RWPE2 (cell line): ENCODE measurements around the gene SHROOM3.

Experiments
- ATAC-seq: fragments of 200-7000 bp; cut with Tn5 transposase; 3 replicates; pipeline ENCODE4 v1.9.1; 2021; ENCODE audit warnings: low read depth
- DNase-seq: peaks from one replicate; pipeline ENCODE4 v3.0.0-alpha.2; 2020; ENCODE audit warnings: low spot score
- H3K27ac ChIP-seq: fragments of 450-650 bp; 2 replicates; pipeline ENCODE4 v1.5.1; 2017; ENCODE audit warnings: mild to moderate bottlenecking; ENCODE audit not compliant: poor library complexity, severe bottlenecking
- H3K27me3 ChIP-seq: fragments of 250-450 bp; sonication (Bioruptor Pico); 2 replicates; pipeline ENCODE4 v1.5.1; 2021; ENCODE audit warnings: mild to moderate bottlenecking, moderate library complexity; ENCODE audit not compliant: insufficient read depth, poor library complexity, severe bottlenecking
- H3K36me3 ChIP-seq: fragments of 250-450 bp; sonication (Bioruptor Pico); 2 replicates; pipeline ENCODE4 v1.5.1; 2020; ENCODE audit warnings: low read depth, mild to moderate bottlenecking, moderate library complexity
- H3K4me1 ChIP-seq: fragments of 250-450 bp; sonication (Bioruptor Pico); 2 replicates; pipeline ENCODE4 v1.5.1; 2021; ENCODE audit warnings: mild to moderate bottlenecking, moderate library complexity; ENCODE audit not compliant: insufficient read depth, poor library complexity, severe bottlenecking
- H3K4me3 ChIP-seq: fragments of 250-450 bp; sonication (Bioruptor Pico); 2 replicates; pipeline ENCODE4 v1.5.1; 2021; ENCODE audit warnings: mild to moderate bottlenecking, moderate library complexity; ENCODE audit not compliant: severe bottlenecking
- H3K9me3 ChIP-seq: fragments of 250-450 bp; sonication (Bioruptor Pico); 2 replicates; pipeline ENCODE4 v1.5.1; 2021; ENCODE audit warnings: mild to moderate bottlenecking, moderate library complexity; ENCODE audit not compliant: severe bottlenecking
- TF ChIP-seq, protein P1 (sequence below): fragments of 450-650 bp; IDR thresholded peaks from one replicate; pipeline ENCODE4 v1.5.1; 2017; ENCODE audit warnings: mild to moderate bottlenecking, moderate library complexity; ENCODE audit not compliant: poor library complexity, severe bottlenecking

The SHROOM3 gene

DNA sequence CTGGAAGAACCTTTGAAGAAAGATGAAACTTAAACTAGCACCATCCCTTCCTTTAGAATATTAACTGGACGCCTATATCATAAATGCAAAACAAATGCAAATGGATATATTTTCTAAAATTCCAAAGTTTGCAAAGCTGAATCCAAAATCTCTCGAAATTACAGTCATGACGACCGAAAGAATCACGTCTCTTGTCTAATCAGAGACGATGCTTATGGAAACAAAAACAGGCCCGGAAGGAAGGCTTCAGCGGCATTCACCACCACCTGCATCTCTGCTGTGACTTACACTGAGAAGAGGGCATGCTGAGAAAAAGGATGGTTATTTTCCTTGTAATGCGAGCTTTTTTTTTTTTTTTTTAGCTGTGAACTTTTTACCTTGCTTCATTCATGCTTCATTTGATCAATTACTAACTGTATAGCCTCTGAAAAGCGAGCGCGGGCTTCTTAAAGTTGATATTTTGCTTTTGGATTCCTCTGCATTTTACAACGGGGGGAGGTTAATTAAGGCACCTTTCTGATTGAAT is 253.7 kb downstream of the SHROOM3 start:
- DNase-seq = no peak
- TF ChIP-seq, protein P1, sequence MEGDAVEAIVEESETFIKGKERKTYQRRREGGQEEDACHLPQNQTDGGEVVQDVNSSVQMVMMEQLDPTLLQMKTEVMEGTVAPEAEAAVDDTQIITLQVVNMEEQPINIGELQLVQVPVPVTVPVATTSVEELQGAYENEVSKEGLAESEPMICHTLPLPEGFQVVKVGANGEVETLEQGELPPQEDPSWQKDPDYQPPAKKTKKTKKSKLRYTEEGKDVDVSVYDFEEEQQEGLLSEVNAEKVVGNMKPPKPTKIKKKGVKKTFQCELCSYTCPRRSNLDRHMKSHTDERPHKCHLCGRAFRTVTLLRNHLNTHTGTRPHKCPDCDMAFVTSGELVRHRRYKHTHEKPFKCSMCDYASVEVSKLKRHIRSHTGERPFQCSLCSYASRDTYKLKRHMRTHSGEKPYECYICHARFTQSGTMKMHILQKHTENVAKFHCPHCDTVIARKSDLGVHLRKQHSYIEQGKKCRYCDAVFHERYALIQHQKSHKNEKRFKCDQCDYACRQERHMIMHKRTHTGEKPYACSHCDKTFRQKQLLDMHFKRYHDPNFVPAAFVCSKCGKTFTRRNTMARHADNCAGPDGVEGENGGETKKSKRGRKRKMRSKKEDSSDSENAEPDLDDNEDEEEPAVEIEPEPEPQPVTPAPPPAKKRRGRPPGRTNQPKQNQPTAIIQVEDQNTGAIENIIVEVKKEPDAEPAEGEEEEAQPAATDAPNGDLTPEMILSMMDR = no peak
- peaks cover 25% of the 10 kb centered on the region for H3K4me1 ChIP-seq
- H3K27ac ChIP-seq = peak overlapping the region; percentile 66
- H3K9me3 ChIP-seq = no peaks in the 10 kb centered on the region
- no peak; the same call in 2 of the 3 replicates for ATAC-seq
- H3K36me3 ChIP-seq = peaks cover 15% of the 10 kb centered on the region
- peak overlapping the region; percentile 61 for H3K4me3 ChIP-seq
- H3K27me3 ChIP-seq = no peaks in the 10 kb centered on the region

DNA sequence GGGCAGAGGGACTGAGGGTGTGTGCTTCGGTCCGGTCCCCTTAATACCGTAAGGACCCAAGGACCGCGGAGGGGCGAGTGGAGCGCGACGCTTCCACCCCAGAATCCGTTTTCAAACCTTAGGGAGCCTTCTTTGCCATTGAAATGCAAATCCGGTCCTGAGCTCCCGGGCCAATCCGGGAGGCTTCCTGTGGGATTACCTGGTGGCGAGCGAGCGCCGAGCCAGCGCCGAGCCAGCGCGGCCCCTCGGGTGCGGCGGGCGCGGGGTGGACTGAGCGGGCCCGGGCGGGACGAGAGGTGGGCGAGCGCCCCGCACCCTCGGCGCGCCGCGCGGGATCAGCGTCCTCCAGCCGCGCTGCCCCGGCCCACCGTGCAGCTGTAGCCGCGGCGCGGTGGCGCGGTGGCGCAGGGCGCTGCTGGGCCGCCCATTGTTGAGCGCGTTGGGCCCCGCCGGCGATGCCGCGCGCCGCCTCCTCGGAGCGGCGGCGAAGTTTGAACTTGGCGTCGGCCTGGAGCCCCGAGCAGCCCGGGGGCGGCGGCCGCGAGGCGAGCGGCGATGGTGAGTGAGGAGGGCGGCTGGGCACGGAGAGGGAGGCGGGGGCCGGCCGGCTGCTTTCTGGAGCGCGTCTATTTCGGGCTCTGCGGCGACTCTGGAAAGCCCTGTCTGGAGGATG is 254.3 kb downstream of the SHROOM3 start:
- Histone ChIP-seq H3K36me3 (peaks cover 15% of the 10 kb centered on the region), H3K9me3 (no peaks in the 10 kb centered on the region), H3K27me3 (no peaks in the 10 kb centered on the region), H3K4me1 (peaks cover 28% of the 10 kb centered on the region), H3K4me3 (peak overlapping the region; percentile 61), H3K27ac (peak overlapping the region; percentile 66)
- ATAC-seq (peak; percentile 72), DNase-seq (peak; percentile 55)
- TF ChIP-seq, protein P1 = no peak

DNA sequence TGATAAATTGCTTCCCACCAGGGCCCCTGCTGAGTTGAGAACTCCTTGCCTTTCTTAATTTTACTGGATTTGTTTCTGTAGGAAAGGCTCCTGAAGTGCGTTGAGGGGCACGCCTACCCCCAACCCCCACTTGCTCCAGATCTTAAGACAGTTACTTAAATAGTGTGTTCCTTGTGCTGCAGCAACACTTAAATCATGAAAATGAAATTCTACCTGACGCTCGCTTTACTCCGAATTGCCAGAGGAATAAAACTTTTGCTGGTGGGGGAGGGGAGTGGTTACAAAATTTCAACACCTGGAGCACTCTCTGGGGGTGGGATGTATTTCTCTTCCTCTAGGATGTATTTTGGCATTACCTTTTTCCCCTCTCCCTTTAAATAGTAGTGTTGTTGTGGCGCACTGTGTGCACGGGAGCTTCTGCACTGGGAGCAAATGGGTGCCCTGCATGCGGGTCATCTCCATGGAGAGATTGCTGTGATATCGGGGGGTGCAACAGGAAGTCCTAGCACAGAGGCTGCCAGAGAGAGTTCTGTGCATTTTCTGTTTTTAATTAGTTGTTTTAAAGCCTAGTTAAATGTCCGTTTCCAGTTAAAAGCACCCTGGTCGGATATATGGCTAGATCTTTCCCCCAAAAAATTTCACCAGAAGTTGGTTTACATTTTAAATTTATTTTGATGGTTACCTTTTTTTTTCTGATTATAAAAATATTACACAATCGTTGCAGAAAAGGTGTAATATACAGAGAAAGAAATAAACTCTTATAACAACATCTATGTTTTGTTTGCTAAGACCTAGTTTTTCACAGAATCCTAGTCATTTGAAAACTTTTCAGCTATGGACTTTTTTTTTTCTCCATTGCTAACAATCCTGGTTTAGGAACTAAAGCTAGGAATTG is 255.2 kb downstream of the SHROOM3 start:
- Histone ChIP-seq H3K27me3 (no peaks in the 10 kb centered on the region), H3K36me3 (peaks cover 15% of the 10 kb centered on the region), H3K4me1 (peaks cover 28% of the 10 kb centered on the region), H3K9me3 (no peaks in the 10 kb centered on the region), H3K27ac (peak overlapping the region; percentile 66), H3K4me3 (peak overlapping the region; percentile 61)
- TF ChIP-seq, protein P1 = no peak
- ATAC-seq (peak; percentile 50), DNase-seq (no peak)

DNA sequence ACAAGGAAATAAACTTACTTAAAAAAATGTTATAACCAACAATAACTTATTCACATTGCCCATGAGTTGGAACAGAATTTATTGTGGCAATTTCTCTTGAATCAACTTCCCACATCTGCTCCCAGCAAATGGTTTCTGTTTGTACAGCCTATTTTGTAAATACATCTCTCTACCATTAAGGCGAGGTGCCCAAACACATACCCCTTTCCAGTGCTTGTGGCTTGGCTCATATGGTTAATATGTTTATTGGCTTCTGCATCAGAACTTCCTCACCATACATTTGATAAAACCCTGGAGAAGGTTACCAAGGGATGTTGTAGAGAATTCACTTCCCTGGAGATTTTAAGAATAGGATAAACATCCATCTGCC is 255.9 kb downstream of the SHROOM3 start:
- peak overlapping the region; percentile 61 for H3K4me3 ChIP-seq
- peaks cover 15% of the 10 kb centered on the region for H3K36me3 ChIP-seq
- DNase-seq = no peak
- ATAC-seq = no peak
- peaks cover 28% of the 10 kb centered on the region for H3K4me1 ChIP-seq
- H3K27ac ChIP-seq = peak overlapping the region; percentile 66
- H3K9me3 ChIP-seq = no peaks in the 10 kb centered on the region
- H3K27me3 ChIP-seq = no peaks in the 10 kb centered on the region
- TF ChIP-seq, protein P1 = no peak
